IPS-NIHi11 (cell line): ENCODE measurements around the gene CSAG3.
"Not testable (repeated sequence)": the region's sequence is repeated elsewhere in the genome, so short reads cannot be mapped to it uniquely, and the experiment has no call there.

Experiments
- DNase-seq: peaks from one replicate; pipeline ENCODE4 v3.0.0; 2012; ENCODE audit warnings: mixed read lengths, low spot score

The CSAG3 gene

DNA sequence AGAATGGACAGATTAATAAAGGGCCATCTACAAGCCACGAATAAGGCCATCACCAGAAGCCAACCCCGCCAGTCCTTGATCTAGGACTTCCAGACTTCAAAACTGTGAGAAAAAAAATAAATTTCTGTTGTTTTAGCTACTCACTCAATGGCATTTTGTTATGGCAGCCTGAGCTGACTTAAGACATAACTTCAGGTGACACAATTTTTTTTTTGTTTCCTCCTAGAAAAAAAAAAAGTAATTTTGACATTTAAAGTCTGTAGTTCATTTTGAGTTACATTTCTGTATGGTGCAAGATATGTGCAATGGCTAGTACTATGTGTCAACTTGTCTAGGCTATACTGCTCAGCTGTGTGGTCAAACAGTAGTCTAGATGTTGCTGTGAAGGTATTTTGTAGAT lies at the start of gene CSAG3:
Gene CSAG3, plus strand, starts transcription at position 301 of the 400 bp plus-strand sequence.
- not testable (repeated sequence) for DNase-seq

DNA sequence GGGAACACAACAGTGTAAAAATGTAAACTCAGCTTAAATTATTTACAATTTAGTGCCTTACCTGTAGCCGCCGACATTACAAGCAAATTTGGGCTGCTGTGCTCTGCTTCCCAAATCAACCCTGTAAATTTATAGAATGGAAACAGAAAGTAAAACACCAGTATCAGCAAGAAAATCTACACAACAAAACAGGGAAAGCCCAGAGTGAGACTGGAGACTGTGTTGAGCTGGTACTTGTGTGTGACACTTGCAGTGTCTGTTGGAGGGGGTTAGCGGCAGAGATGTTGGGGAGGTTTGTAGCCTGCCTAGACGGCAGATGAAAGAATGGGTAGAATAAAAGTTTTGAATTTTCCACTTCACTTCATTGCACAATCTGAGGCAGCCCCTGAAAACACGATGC lies 45.8 kb upstream of the CSAG3 start:
- not testable (repeated sequence) for DNase-seq

DNA sequence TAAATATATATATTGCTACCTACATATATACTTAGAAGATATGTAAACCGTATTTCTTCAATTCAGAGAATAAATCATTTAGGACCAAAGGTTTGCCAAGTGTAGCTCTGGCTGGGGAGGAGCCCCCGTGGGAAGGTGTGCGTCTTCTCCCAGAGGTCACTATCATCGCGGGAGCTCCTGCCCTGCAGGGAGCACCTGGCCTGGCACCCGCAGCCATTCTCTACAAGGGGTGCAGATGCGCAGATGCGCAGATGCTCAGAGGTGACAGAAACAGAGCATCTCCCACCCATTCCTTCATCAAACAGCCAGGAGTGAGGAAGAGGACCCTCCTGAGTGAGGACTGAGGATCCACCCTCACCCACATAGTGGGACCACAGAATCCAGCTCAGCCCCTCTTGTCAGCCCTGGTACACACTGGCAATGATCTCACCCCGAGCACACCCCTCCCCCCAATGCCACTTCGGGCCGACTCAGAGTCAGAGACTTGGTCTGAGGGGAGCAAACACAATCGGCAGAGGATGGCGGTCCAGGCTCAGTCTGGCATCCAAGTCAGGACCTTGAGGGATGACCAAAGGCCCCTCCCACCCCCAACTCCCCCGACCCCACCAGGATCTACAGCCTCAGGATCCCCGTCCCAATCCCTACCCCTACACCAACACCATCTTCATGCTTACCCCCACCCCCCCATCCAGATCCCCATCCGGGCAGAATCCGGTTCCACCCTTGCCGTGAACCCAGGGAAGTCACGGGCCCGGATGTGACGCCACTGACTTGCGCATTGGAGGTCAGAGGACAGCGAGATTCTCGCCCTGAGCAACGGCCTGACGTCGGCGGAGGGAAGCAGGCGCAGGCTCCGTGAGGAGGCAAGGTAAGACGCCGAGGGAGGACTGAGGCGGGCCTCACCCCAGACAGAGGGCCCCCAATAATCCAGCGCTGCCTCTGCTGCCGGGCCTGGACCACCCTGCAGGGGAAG lies 44.9 kb upstream of the CSAG3 start, which contains the start of gene MAGEA2B:
Gene MAGEA2B, plus strand, starts transcription at position 814 of the 973 bp plus-strand sequence. CDS start 2,479 bp downstream, outside the sequence.
- DNase-seq: not testable (repeated sequence)

DNA sequence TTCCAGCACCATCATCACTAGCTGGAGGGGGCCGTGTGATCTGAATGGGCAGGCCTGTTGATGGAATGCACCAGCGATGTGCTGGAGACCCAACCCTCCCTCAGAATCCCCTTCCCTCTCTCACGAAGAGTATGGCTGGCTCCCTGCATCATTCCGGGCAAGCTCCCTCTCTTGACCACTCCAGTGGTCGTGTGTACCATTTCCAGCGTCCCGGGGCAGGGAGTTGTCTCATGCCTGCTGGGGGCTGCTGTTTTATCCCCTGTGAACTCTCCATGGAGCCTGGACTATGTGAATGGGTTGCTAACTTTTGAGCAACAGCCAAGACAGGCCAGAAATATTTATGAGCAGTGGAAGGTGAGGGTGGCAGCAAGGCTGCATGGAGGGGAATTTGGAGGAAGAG lies 33.6 kb upstream of the CSAG3 start:
- no peak for DNase-seq

DNA sequence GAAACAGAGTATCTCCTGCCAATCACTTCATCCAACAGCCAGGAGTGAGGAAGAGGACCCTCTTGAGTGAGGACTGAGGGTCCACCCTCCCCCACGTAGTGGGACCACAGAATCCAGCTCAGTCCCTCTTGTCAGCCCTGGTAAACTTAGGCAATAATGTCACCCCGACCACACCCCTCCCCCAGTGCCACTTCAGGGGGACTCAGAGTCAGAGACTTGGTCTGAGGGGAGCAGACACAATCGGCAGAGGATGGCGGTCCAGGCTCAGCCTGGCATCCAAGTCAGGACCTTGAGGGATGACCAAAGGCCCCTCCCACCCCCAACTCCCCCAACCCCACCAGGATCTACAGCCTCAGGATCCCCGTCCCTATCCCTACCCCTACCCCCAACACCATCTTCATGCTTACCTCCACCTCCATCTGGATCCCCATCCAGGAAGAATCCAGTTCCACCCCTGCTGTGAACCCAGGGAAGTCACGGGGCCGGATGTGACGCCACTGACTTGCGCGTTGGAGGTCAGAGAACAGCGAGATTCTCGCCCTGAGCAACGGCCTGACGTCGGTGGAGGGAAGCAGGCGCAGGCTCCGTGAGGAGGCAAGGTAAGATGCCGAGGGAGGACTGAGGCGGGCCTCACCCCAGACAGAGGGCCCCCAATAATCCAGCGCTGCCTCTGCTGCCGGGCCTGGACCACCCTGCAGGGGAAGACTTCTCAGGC lies 25.6 kb upstream of the CSAG3 start, which contains the start of the genes CSAG1 and MAGEA12:
Gene CSAG1, minus strand, starts transcription at position 461 of the 715 bp plus-strand sequence. CDS start 1,261 bp downstream, outside the sequence.
Gene MAGEA12, plus strand, starts transcription at position 497 of the 715 bp plus-strand sequence. CDS start 2,405 bp downstream, outside the sequence.
- peak; percentile 17 for DNase-seq

DNA sequence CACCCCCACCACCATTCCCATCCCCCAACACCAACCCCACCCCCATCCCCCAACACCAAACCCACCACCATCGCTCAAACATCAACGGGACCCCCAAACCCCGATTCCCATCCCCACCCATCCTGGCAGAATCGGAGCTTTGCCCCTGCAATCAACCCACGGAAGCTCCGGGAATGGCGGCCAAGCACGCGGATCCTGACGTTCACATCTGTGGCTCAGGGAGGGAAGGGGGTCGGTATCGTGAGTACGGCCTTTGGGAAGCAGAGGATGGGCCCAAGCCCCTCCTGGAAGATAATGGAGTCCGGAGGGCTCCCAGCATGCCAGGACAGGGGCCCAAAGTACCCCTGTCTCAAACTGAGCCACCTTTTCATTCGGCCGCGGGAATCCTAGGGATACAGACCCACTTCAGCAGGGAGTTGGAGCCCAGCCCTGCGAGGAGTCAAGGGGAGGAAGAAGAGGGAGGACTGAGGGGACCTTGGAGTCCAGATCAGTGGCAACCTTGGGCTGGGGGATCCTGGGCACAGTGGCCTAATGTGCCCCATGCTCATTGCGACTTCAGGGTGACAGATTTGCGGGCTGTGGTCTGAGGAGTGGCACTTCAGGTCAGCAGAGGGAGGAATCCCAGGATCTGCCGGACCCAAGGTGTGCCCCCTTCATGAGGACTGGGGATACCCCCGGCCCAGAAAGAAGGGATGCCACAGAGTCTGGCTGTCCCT lies 24.7 kb upstream of the CSAG3 start:
- DNase-seq: not testable (repeated sequence)

DNA sequence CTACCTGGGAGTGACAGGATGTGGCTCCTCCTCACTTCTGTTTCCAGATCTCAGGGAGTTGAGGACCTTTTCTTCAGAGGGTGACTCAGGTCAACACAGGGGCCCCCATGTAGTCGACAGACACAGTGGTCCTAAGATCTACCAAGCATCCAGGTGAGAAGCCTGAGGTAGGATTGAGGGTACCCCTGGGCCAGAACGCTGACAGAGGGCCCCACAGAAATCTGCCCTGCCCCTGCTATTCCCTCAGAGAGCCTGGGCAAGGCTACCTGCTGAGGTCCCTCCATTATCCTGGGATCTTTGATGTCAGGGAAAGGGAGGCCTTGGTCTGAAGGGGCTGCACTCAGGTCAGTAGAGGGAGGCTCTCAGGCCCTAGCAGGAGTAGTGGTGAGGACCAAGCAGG lies 23.9 kb upstream of the CSAG3 start:
- DNase-seq: no peak

DNA sequence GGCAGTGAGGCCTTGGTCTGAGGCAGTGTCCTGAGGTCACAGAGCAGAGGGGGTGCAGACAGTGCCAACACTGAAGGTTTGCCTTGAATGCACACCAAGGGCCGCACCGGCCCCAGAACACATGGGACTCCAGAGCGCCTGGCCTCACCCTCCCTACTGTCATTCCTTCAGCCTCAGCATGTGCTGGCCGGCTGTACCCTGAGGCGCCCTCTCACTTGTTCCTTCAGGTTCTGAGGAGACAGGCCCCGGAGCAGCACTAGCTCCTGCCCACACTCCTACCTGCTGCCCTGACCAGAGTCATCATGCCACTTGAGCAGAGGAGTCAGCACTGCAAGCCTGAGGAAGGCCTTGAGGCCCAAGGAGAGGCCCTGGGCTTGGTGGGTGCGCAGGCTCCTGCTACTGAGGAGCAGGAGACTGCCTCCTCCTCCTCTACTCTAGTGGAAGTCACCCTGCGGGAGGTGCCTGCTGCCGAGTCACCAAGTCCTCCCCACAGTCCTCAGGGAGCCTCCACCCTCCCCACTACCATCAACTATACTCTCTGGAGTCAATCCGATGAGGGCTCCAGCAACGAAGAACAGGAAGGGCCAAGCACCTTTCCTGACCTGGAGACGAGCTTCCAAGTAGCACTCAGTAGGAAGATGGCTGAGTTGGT lies 23.0 kb upstream of the CSAG3 start:
- no peak for DNase-seq

DNA sequence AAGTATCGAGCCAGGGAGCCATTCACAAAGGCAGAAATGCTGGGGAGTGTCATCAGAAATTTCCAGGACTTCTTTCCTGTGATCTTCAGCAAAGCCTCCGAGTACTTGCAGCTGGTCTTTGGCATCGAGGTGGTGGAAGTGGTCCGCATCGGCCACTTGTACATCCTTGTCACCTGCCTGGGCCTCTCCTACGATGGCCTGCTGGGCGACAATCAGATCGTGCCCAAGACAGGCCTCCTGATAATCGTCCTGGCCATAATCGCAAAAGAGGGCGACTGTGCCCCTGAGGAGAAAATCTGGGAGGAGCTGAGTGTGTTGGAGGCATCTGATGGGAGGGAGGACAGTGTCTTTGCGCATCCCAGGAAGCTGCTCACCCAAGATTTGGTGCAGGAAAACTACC lies 22.5 kb upstream of the CSAG3 start:
- not testable (repeated sequence) for DNase-seq

DNA sequence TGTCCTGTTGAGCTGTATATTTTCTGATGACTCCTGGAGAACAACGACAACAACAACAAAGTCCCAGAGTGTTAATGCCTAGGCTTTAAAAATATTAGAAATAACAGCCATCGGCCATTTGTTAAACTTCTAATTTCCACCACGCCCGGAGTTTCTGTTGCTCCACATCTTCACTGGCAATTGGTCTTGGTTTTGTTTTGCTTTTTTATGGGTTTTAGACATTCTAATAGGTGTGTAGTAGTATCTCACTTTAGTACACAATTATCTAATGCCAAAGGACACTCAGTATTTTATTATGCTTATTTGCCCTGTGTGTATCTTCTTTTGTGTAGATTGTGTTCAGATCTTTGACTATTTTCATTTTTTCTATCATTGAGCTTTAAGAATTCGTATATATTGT lies 20.5 kb upstream of the CSAG3 start:
- no peak for DNase-seq

DNA sequence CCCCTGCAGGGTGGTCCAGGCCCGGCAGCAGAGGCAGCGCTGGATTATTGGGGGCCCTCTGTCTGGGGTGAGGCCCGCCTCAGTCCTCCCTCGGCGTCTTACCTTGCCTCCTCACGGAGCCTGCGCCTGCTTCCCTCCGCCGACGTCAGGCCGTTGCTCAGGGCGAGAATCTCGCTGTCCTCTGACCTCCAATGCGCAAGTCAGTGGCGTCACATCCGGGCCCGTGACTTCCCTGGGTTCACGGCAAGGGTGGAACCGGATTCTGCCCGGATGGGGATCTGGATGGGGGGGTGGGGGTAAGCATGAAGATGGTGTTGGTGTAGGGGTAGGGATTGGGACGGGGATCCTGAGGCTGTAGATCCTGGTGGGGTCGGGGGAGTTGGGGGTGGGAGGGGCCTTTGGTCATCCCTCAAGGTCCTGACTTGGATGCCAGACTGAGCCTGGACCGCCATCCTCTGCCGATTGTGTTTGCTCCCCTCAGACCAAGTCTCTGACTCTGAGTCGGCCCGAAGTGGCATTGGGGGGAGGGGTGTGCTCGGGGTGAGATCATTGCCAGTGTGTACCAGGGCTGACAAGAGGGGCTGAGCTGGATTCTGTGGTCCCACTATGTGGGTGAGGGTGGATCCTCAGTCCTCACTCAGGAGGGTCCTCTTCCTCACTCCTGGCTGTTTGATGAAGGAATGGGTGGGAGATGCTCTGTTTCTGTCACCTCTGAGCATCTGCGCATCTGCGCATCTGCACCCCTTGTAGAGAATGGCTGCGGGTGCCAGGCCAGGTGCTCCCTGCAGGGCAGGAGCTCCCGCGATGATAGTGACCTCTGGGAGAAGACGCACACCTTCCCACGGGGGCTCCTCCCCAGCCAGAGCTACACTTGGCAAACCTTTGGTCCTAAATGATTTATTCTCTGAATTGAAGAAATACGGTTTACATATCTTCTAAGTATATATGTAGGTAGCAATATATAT lies 5.0 kb upstream of the CSAG3 start, which contains the start of gene MAGEA2:
Gene MAGEA2, minus strand, starts transcription at position 157 of the 965 bp plus-strand sequence. CDS start 2,479 bp downstream, outside the sequence.
- not testable (repeated sequence) for DNase-seq

DNA sequence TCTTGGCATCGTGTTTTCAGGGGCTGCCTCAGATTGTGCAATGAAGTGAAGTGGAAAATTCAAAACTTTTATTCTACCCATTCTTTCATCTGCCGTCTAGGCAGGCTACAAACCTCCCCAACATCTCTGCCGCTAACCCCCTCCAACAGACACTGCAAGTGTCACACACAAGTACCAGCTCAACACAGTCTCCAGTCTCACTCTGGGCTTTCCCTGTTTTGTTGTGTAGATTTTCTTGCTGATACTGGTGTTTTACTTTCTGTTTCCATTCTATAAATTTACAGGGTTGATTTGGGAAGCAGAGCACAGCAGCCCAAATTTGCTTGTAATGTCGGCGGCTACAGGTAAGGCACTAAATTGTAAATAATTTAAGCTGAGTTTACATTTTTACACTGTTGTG lies 4.1 kb upstream of the CSAG3 start:
- not testable (repeated sequence) for DNase-seq

DNA sequence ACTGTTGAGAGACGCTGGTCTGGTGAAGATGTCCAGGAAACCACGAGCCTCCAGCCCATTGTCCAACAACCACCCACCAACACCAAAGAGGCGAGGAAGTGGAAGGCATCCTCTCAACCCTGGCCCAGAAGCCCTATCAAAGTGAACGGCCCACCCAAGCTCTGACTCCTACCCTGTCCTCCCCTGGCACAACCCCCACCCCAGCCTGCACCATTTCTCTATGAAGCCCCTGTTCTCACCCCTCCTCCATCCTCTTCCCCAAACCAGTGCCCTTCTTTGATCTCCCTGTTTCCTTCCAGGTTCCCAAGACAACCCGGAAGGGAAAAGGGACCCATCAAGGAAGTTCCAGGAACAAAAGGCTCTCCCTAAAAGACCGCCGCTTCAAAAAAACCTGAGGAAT lies 526 bp downstream of the CSAG3 start:
- not testable (repeated sequence) for DNase-seq

DNA sequence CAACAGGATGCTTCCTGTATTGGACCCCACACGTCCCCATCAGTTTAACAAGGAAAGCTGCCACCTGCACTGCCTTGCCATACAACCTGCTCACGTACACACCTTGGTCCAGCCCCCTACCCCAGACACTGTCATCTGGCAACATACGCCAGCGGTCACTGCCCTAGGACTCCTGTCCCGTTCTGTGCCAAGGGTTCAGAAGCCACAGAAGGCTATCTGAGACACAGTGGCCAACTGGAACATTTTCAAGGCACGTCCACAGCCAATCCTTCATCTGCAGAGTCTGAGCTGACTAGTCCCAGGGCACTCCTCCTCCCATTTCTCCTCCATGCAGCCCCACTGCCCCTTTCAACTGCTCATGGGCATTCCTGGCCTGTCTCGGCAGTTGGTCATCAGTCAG lies 2.6 kb downstream of the CSAG3 start:
- not testable (repeated sequence) for DNase-seq

DNA sequence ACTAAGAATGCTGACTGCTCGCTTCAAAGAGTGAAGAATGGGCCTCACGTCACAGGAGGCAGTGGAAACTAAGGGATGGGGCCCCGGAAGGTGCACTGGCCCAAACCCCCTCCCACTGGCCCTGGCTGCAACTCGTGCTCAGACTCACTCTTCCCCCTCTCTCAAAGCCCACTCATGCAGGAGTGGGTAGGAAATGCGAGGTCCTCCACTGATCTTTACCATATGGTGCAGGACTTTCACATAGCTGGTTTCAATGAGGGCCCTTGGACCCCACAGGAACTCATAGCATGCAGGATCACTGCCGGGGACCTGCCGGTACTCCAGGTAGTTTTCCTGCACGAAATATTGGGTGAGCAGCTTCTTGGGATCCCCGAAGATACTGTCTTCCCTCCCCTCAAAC lies 7.5 kb downstream of the CSAG3 start:
- not testable (repeated sequence) for DNase-seq

DNA sequence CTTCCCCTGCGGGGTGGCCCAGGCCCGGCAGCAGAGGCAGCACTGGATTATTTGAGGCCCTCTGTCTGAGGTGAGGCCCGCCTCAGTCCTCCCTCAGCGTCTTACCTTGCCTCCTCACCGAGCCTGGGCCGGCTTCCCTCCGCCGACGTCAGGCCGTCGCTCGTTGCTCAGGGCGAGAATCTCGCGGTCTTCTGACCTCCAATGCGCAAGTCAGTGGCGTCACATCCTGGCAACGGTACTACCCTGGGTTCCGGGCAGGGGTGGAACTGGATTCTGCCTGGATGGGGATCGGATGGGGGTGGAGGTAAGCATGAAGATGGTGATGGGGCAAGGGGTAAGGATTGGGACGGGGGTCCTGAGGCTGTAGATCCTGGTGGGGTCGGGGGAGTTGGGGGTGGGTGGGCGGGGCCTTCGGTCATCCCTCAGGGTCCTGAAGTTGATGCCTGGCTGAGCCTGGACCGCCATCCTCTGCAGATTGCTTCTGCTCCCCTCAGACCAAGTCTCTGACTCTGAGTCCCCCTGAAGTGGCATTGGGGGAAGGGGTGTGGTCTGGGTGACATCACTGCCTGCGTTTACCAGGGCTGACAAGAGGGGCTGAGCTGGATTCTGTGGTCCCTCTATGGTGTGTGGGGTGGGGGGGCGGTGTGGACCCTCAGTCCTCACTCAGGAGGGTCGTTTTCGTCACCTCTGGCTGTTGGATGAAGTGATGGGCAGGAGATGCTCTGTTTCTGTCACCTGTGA lies 10.7 kb downstream of the CSAG3 start, which contains the start of gene MAGEA6:
Gene MAGEA6, minus strand, starts transcription at position 141 of the 741 bp plus-strand sequence. CDS start 2,039 bp downstream, outside the sequence.
- not testable (repeated sequence) for DNase-seq

DNA sequence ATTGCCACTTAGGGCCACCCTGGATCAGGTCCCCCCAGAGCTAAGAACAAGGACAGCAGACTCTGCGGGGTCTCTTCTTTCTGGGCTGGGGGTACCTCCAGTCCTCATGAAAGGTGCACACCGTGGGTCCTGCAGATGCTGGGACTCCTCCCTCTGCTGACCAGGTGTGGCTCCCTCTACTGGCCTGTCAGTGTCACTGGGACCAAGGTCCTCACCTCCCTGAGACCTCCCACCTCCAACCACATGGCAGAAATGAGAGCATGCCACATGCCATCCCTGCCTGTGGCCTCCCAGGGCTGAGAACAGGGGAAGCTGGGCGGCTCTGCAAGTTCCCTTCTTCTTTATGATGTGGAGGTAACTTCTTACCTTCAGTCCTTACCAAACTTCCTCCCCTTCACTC lies 28.0 kb downstream of the CSAG3 start:
- DNase-seq: not testable (repeated sequence)

DNA sequence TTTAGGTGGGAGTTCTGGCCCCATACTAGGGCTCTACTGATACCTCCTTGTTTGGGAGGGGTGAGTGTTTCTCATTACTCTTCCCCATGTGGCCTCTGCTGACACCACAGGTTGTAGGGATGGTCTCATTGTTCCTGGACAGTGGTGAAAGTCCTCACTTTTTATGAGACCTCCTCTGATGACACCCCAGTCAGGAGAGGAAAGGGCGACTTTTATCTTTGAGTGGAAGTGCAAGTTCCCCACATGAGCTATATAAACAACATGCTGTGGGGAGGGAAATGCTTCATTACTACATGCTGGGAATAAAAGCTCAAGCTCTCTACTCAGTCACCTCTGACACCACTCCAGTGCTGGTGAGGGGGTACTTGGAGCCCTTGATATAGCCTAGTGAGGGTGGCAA lies 39.9 kb downstream of the CSAG3 start:
- DNase-seq: no peak

DNA sequence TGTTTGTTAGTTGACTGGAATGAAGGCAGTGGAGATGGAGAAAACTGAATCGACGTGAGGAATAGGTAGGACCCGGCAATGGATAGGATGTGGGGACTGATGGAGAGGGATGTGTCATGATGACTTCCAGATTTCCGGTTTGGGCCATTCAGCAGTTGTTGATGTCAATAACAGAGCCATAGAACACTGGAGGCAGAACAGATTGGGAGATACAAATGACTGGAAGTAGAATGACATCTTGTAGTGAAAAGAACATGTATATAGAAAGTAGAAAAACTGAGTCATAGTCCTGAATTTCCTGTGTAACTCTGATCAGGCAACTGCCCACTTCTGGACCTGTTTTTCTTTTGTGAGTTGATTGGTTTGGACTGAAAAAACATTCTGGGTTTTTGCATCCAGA lies 47.0 kb downstream of the CSAG3 start:
- no peak for DNase-seq
